Fibroblast of the aortic adventitia (primary cell): ENCODE data around the gene TARS1. TPM values are rescaled to one million over a fixed set of nuclear protein-coding genes. Genes with fewer than 3 reads are reported as not detected.
A peak's percentile ranks its signal among the peaks of the same experiment; 100 is the strongest.
"Not testable (repeated sequence)": the region's sequence is repeated elsewhere in the genome, so short reads cannot be mapped to it uniquely, and the experiment has no call there.

Experiments
- DNase-seq: peaks from one replicate; pipeline ENCODE4 v3.0.0-alpha.2; 2010; ENCODE audit warnings: low read depth
- H3K4me3 ChIP-seq: 2 replicates; pipeline ENCODE4 v1.5.1; 2011; ENCODE audit warnings: low read depth, mild to moderate bottlenecking, control low read depth, low read length, moderate library complexity
- total RNA-seq: library from RNA; depleted of rRNA; stranded (reverse); fragments of >200 nt; gene quantifications from 2 replicates; pipeline ENCODE4 v1.2.3, GENCODE V29; 2012; ENCODE audit warnings: low replicate concordance
- TF ChIP-seq, protein P1 (sequence below): IDR thresholded peaks from 2 replicates; pipeline ENCODE4 v1.5.1; 2011; ENCODE audit warnings: mild to moderate bottlenecking, low read length, control low read depth, inconsistent platforms; ENCODE audit not compliant: insufficient read depth

TARS1 gene
- total RNA-seq, 1 donor, result 328 TPM

DNA sequence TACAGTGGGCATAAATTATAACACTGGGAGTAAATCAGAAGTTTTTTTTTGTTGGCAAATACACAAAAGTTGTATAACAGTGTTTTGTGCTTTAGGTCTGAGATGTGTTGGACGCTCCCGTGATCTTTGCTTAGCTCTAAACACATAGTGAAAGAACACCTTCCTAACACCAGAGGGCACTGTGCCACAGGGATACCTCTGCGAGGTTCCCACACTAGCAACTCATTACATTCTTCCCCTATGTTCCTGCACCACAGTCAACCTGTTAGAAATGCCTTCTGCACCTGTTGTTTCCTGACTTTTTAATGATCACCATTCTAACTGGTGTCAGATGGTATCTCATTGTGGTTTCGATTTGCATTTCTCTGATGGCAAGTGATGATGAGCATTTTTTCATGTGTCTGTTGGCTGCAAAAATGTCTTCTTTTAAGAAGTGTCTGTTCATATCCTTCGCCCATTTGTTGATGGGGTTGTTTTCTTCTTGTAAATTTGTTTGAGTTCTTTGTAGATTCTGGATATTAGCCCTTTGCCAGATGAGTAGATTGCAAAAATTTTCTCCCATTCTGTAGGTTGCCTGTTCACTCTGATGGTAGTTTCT lies 4.8 kb upstream of the TARS1 start:
- peak; percentile 85 for DNase-seq
- TF ChIP-seq, protein P1, sequence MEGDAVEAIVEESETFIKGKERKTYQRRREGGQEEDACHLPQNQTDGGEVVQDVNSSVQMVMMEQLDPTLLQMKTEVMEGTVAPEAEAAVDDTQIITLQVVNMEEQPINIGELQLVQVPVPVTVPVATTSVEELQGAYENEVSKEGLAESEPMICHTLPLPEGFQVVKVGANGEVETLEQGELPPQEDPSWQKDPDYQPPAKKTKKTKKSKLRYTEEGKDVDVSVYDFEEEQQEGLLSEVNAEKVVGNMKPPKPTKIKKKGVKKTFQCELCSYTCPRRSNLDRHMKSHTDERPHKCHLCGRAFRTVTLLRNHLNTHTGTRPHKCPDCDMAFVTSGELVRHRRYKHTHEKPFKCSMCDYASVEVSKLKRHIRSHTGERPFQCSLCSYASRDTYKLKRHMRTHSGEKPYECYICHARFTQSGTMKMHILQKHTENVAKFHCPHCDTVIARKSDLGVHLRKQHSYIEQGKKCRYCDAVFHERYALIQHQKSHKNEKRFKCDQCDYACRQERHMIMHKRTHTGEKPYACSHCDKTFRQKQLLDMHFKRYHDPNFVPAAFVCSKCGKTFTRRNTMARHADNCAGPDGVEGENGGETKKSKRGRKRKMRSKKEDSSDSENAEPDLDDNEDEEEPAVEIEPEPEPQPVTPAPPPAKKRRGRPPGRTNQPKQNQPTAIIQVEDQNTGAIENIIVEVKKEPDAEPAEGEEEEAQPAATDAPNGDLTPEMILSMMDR, result peak; percentile 78
- not testable (repeated sequence) for H3K4me3 ChIP-seq

DNA sequence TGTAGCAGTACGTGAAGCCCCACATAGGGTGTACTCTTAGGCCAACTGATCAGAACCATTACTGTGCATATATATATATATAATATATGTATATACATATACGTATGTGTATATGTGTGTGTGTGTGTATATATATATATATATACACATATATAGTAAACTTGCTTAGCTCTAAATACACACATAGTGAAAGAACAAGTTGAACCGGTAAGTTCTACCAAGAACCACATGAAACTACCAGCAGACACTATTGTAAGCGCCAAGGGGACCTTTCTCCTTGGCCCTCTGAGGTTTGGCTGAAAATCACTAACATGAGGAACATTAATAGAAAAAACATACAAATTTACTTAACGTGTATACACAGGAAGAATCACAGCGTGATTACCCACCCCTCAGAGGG lies 1.8 kb upstream of the TARS1 start:
- TF ChIP-seq, protein P1, result no peak
- no peak for DNase-seq
- peak overlapping the region; percentile 76 for H3K4me3 ChIP-seq

GRCh38 chr5:33439905-33440481 lies 772 bp upstream of the TARS1 start:
- TF ChIP-seq, protein P1, result no peak
- no peak for DNase-seq
- peak overlapping the region; percentile 76 for H3K4me3 ChIP-seq

GRCh38 chr5:33441241-33442177 lies 744 bp downstream of the TARS1 start:
- H3K4me3 ChIP-seq, result peak overlapping the region; percentile 76
- TF ChIP-seq, protein P1, result no peak
- DNase-seq, result peak; percentile 68

DNA sequence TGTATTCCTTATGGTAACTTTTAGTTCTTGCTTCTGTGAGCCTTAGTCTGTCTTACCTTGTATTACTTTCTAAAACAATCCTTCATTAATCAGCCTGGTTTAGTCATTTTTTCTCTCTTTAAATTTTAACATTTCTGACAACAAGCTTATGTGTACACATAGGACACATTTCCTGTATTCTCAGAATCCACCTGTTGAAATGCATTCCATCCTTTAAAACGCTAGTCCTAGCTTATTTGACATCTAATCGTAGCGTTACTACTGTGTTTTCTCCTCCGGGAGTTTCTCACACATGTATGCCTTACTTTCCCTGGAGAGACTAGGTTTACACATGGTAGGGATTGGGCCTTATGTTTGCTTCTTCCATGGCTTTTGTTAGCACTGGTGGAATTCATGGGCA lies 3.8 kb downstream of the TARS1 start:
- DNase-seq, result no peak
- H3K4me3 ChIP-seq, result no peak overlapping the region
- TF ChIP-seq, protein P1, result no peak

DNA sequence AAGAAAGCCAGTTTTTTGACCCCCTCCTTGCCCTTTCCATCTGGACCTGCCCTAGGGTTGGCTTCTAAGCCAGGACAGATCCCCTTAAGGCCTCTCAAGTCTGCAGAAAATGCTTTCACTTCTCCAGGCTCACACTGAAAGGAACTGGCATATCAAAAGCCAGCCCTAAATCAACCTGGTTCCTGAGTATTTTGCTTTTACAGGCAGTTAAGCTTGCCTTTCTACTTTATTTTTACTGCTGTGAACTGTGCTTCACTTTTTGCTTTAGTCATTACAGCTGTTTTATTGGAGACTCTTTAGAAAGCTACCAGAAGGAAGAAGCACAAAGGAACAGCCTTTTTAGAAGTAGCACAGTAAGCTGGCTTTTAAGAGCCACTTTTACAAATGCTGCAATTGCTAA lies 5.0 kb downstream of the TARS1 start:
- DNase-seq, result no peak
- no peak overlapping the region for H3K4me3 ChIP-seq
- TF ChIP-seq, protein P1, result no peak
